Measurements from ENCODE around the gene CPA3.

The CPA3 gene

GRCh38 chr3:148906667-148907066 is 41.6 kb downstream of the CPA3 start:
- H3K27ac ChIP-seq (replicated peaks) = no peak overlapping the region
- H3K27me3 ChIP-seq (ENCODE audit: insufficient read depth, poor library complexity, severe bottlenecking) = peaks cover 5% of the 10 kb centered on the region
- TF ChIP-seq, protein P1, sequence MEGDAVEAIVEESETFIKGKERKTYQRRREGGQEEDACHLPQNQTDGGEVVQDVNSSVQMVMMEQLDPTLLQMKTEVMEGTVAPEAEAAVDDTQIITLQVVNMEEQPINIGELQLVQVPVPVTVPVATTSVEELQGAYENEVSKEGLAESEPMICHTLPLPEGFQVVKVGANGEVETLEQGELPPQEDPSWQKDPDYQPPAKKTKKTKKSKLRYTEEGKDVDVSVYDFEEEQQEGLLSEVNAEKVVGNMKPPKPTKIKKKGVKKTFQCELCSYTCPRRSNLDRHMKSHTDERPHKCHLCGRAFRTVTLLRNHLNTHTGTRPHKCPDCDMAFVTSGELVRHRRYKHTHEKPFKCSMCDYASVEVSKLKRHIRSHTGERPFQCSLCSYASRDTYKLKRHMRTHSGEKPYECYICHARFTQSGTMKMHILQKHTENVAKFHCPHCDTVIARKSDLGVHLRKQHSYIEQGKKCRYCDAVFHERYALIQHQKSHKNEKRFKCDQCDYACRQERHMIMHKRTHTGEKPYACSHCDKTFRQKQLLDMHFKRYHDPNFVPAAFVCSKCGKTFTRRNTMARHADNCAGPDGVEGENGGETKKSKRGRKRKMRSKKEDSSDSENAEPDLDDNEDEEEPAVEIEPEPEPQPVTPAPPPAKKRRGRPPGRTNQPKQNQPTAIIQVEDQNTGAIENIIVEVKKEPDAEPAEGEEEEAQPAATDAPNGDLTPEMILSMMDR (IDR thresholded peaks at IDR 0.05; ENCODE audit: insufficient read depth, low read length) = no peak
- TF ChIP-seq POLR2AphosphoS5 (IDR thresholded peaks at IDR 0.05; ENCODE audit: low read depth) (no peak), GABPA (IDR thresholded peaks at IDR 0.05; ENCODE audit: low read depth) (no peak), SPI1 (IDR thresholded peaks at IDR 0.05; ENCODE audit: borderline replicate concordance, low read depth) (no peak)
- TF ChIP-seq, protein P2, sequence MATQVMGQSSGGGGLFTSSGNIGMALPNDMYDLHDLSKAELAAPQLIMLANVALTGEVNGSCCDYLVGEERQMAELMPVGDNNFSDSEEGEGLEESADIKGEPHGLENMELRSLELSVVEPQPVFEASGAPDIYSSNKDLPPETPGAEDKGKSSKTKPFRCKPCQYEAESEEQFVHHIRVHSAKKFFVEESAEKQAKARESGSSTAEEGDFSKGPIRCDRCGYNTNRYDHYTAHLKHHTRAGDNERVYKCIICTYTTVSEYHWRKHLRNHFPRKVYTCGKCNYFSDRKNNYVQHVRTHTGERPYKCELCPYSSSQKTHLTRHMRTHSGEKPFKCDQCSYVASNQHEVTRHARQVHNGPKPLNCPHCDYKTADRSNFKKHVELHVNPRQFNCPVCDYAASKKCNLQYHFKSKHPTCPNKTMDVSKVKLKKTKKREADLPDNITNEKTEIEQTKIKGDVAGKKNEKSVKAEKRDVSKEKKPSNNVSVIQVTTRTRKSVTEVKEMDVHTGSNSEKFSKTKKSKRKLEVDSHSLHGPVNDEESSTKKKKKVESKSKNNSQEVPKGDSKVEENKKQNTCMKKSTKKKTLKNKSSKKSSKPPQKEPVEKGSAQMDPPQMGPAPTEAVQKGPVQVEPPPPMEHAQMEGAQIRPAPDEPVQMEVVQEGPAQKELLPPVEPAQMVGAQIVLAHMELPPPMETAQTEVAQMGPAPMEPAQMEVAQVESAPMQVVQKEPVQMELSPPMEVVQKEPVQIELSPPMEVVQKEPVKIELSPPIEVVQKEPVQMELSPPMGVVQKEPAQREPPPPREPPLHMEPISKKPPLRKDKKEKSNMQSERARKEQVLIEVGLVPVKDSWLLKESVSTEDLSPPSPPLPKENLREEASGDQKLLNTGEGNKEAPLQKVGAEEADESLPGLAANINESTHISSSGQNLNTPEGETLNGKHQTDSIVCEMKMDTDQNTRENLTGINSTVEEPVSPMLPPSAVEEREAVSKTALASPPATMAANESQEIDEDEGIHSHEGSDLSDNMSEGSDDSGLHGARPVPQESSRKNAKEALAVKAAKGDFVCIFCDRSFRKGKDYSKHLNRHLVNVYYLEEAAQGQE (IDR thresholded peaks at IDR 0.05; ENCODE audit: insufficient replicate concordance, low read depth) = no peak
- H3K4me3 ChIP-seq (replicated peaks; ENCODE audit: insufficient read depth, low read length) = no peak overlapping the region
- DNase-seq (ENCODE audit: low read depth in 1 of 2, low spot score in 1 of 2) = no peak

DNA sequence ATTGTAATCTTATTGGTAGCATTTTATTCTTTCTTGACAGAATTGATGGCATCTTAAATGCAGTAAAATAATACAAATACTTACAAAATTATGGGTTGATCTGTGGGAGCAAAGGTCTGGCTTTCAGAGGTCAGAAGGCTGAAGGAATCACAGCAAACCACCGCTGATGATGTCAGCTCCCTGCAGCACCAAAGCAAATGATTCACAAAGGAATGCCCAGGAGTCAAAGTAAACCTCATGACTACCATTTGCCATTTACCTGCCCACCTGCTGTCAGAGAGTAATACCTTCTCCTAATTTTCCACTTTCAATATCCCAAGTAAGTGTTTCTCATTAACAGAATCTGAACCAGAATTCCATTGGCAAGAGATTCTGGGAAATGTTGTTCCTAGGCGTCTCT is 46.1 kb downstream of the CPA3 start:
- no peak overlapping the region for H3K27ac ChIP-seq (replicated peaks)
- no peak overlapping the region for H3K4me3 ChIP-seq (replicated peaks; ENCODE audit: insufficient read depth, low read length)
- DNase-seq (ENCODE audit: low read depth in 1 of 2, low spot score in 1 of 2) = no peak
- no peaks in the 10 kb centered on the region for H3K27me3 ChIP-seq (ENCODE audit: insufficient read depth, poor library complexity, severe bottlenecking)
- TF ChIP-seq, protein P1 (IDR thresholded peaks at IDR 0.05; ENCODE audit: insufficient read depth, low read length) = no peak
- TF ChIP-seq, protein P2 (IDR thresholded peaks at IDR 0.05; ENCODE audit: insufficient replicate concordance, low read depth) = no peak
- TF ChIP-seq POLR2AphosphoS5 (IDR thresholded peaks at IDR 0.05; ENCODE audit: low read depth) = no peak
- no peak for TF ChIP-seq GABPA (IDR thresholded peaks at IDR 0.05; ENCODE audit: low read depth)
- no peak for TF ChIP-seq SPI1 (IDR thresholded peaks at IDR 0.05; ENCODE audit: borderline replicate concordance, low read depth)

DNA sequence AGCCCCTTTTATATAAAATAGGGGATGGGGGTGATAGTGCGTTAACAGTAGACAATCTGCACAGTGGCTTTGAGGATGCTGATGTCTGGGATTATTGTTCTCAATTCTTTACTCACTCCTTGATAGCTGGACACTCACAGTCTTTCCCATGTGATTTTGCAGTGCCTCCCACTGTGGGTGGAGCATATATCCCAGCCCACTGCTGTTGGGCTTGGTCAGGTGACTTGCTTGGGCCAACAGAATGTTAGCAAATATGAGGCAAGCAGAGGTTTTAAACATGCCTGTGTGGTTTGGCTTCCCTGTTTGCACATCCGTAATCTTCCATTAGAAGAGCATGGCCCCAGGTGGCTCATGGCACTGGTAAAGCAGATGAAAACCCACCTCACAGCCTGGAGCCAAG is 46.5 kb downstream of the CPA3 start:
- no peak for DNase-seq (ENCODE audit: low read depth in 1 of 2, low spot score in 1 of 2)
- Histone ChIP-seq H3K27me3 (ENCODE audit: insufficient read depth, poor library complexity, severe bottlenecking) (no peaks in the 10 kb centered on the region), H3K27ac (replicated peaks) (no peak overlapping the region), H3K4me3 (replicated peaks; ENCODE audit: insufficient read depth, low read length) (no peak overlapping the region)
- TF ChIP-seq POLR2AphosphoS5 (IDR thresholded peaks at IDR 0.05; ENCODE audit: low read depth) = no peak
- no peak for TF ChIP-seq SPI1 (IDR thresholded peaks at IDR 0.05; ENCODE audit: borderline replicate concordance, low read depth)
- TF ChIP-seq GABPA (IDR thresholded peaks at IDR 0.05; ENCODE audit: low read depth) = no peak
- TF ChIP-seq, protein P1 (IDR thresholded peaks at IDR 0.05; ENCODE audit: insufficient read depth, low read length) = no peak
- TF ChIP-seq, protein P2 (IDR thresholded peaks at IDR 0.05; ENCODE audit: insufficient replicate concordance, low read depth) = no peak

Measured in HL-60 (cell line).